ENCODE measurements around the gene BAZ1B.
"Not testable (repeated sequence)": the region's sequence is repeated elsewhere in the genome, so short reads cannot be mapped to it uniquely, and the experiment has no call there.

Gene BAZ1B

GRCh38 chr7:73487486-73487885 lies 34.6 kb downstream of the BAZ1B start:
- no peak for TF ChIP-seq MYC (IDR thresholded peaks at IDR 0.05; ENCODE audit: low read depth, low read length)
- TF ChIP-seq POLR2A (IDR thresholded peaks at IDR 0.05; ENCODE audit: extremely low read depth, insufficient read length) = no peak
- TF ChIP-seq, protein P1, sequence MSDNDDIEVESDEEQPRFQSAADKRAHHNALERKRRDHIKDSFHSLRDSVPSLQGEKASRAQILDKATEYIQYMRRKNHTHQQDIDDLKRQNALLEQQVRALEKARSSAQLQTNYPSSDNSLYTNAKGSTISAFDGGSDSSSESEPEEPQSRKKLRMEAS (IDR thresholded peaks at IDR 0.05; ENCODE audit: low read depth, low read length) = no peak
- no peak for TF ChIP-seq CTCF (IDR thresholded peaks at IDR 0.05; ENCODE audit: low read depth, low read length)

DNA sequence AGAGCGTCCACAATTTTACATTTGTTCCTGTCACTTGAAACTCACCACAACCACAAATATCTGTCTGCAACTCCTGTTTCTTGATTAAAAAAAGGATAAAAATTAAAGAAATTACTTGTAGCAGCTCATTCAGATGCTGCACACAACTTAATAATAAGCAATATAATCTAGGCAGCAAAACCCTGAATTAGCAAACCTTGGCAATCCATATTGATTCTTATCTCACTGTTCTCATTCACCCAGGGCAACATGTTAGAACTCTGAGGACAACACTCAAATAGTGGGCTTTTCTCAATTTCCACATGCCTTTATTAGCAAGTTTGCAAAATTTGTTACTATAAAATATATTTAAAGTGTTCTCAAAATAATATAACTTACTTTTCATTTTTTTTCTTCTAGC lies 38.9 kb downstream of the BAZ1B start:
- H3K4me3 ChIP-seq (ENCODE audit: low read depth, low read length) = no peak overlapping the region
- no peak for DNase-seq (ENCODE audit: low read depth)
- TF ChIP-seq, protein P1 (IDR thresholded peaks at IDR 0.05; ENCODE audit: low read depth, low read length) = no peak
- TF ChIP-seq CTCF (IDR thresholded peaks at IDR 0.05; ENCODE audit: low read depth, low read length) (no peak), POLR2A (IDR thresholded peaks at IDR 0.05; ENCODE audit: extremely low read depth, insufficient read length) (no peak), MYC (IDR thresholded peaks at IDR 0.05; ENCODE audit: low read depth, low read length) (no peak)

More at GRCh38 chr7:73487486-73487885, 34.6 kb downstream of the BAZ1B start:
- DNase-seq (ENCODE audit: low read depth) = no peak
- no peak overlapping the region for H3K4me3 ChIP-seq (ENCODE audit: low read depth, low read length)

- DNase-seq (ENCODE audit: low read depth) = no peak
- TF ChIP-seq POLR2A (IDR thresholded peaks at IDR 0.05; ENCODE audit: extremely low read depth, insufficient read length) (no peak), CTCF (IDR thresholded peaks at IDR 0.05; ENCODE audit: low read depth, low read length) (no peak), MYC (IDR thresholded peaks at IDR 0.05; ENCODE audit: low read depth, low read length) (no peak)
- TF ChIP-seq, protein P1 (IDR thresholded peaks at IDR 0.05; ENCODE audit: low read depth, low read length) = no peak
- H3K4me3 ChIP-seq (ENCODE audit: low read depth, low read length) = no peak overlapping the region
Observed at GRCh38 chr7:73482746-73483145, 39.3 kb downstream of the BAZ1B start.

DNA sequence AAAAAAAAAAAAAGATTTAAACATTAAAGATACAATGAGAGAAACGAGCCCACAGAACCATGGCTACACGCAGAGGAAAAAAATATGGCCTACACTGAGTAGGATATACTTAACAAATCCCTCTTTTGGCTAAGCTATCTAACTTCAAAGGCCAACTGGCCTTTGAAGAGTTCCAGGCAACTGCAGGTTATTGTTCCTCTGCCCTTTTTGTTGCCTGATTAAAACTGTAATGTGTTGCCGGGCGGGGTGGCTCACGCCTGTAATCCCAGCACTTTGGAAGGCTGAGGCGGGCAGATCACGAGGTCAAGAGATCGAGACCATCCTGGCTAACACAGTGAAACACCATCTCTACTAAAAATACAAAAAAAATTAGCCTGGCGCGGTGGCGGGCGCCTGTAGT lies 40.6 kb downstream of the BAZ1B start:
- not testable (repeated sequence) for H3K4me3 ChIP-seq (ENCODE audit: low read depth, low read length); DNase-seq (ENCODE audit: low read depth)

GRCh38 chr7:73478549-73478948 lies 43.5 kb downstream of the BAZ1B start:
- TF ChIP-seq CTCF (IDR thresholded peaks at IDR 0.05; ENCODE audit: low read depth, low read length) = no peak
- TF ChIP-seq, protein P1 (IDR thresholded peaks at IDR 0.05; ENCODE audit: low read depth, low read length) = no peak
- no peak for TF ChIP-seq POLR2A (IDR thresholded peaks at IDR 0.05; ENCODE audit: extremely low read depth, insufficient read length)
- TF ChIP-seq MYC (IDR thresholded peaks at IDR 0.05; ENCODE audit: low read depth, low read length) = no peak
- no peak for DNase-seq (ENCODE audit: low read depth)

DNA sequence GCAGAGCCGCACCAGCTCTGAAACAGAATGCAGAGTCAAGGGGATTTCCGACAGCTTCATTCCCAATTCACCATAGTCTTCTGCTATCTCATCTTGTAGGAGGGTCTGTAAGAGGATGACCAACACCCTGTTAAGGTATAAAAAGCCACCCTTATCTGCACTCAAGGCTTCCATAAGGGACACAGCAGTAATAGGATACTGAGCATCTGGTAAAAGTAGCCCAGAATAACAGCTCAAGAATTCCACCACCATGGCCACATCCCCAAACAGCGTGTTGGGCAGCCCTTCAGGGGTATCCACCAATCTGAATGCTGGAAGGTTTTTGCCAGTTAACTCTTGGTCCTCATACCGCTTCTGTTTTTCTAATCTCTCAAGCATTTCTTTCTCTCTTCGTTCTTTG lies 44.7 kb downstream of the BAZ1B start:
- DNase-seq (ENCODE audit: low read depth) = no peak

More at GRCh38 chr7:73478549-73478948, 43.5 kb downstream of the BAZ1B start:
- no peak overlapping the region for H3K4me3 ChIP-seq (ENCODE audit: low read depth, low read length)

More for the DNA sequence above, 44.7 kb downstream of the BAZ1B start:
- TF ChIP-seq MYC (IDR thresholded peaks at IDR 0.05; ENCODE audit: low read depth, low read length) = no peak
- no peak for TF ChIP-seq CTCF (IDR thresholded peaks at IDR 0.05; ENCODE audit: low read depth, low read length)
- no peak overlapping the region for H3K4me3 ChIP-seq (ENCODE audit: low read depth, low read length)
